SH-SY5Y (cell line): ENCODE measurements around the gene ARL8B.

Experiments used
- GATA2 ChIP-seq: IDR thresholded peaks from 2 replicates; pipeline ENCODE4 v1.6.1; 2011; ENCODE audit warnings: mild to moderate bottlenecking, low read depth, low read length
- GATA3 ChIP-seq: IDR thresholded peaks from 2 replicates; pipeline ENCODE4 v1.6.1; 2011; ENCODE audit warnings: low read depth, mild to moderate bottlenecking, low read length, moderate library complexity

DNA sequence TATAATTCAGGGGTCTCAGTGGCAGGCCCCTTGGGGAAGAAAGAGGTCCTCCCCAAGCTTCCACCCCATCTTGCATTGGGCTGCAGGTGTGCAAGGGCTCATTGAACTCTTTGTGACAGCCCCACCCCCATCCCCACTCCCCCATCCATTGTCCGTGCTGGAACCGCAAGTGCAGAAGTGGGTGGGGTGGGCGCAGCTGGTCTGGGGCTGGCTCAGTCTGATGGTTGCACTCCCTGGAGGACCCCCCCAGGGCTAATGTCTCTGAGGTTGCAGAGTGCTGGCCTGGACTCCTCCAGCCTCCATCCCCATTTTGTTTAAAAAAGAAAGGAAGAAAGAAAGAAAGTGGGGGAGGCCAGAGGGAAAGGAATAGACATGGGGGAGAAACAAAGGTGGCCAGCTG is 42.3 kb upstream of the ARL8B start:
- TF ChIP-seq GATA2 (no peak), GATA3 (no peak)
